Activated naive CD4-positive, alpha-beta T cell treated with anti-CD3 and anti-CD28 coated beads, Interleukin-2, amount 50 U/mL, for 24 hours (primary cell): ENCODE data around the gene MCC.

Source experiments
- H3K27ac Mint-ChIP-seq: one replicate; pipeline ENCODE4 v1.8.0; 2021; ENCODE audit warnings: mild to moderate bottlenecking, mixed read lengths
- H3K27me3 Mint-ChIP-seq: one replicate; pipeline ENCODE4 v1.8.0; 2021; ENCODE audit warnings: mixed read lengths
- H3K36me3 Mint-ChIP-seq: one replicate; pipeline ENCODE4 v1.8.0; 2021; ENCODE audit warnings: mixed read lengths
- H3K4me1 Mint-ChIP-seq: one replicate; pipeline ENCODE4 v1.8.0; 2021; ENCODE audit warnings: mixed read lengths
- H3K4me3 Mint-ChIP-seq: one replicate; pipeline ENCODE4 v1.8.0; 2021; ENCODE audit warnings: mild to moderate bottlenecking, mixed read lengths
- H3K9me3 Mint-ChIP-seq: one replicate; pipeline ENCODE4 v1.8.0; 2021; ENCODE audit warnings: mixed read lengths

MCC gene

GRCh38 chr5:113233606-113234005 lies 254.6 kb downstream of the MCC start:
- no peak overlapping the region for H3K4me3 Mint-ChIP-seq
- H3K9me3 Mint-ChIP-seq, result no peaks in the 10 kb centered on the region

GRCh38 chr5:113232667-113233066 lies 255.6 kb downstream of the MCC start:
- H3K4me3 Mint-ChIP-seq, result no peak overlapping the region

More at GRCh38 chr5:113233606-113234005, 254.6 kb downstream of the MCC start:
- Mint-ChIP-seq H3K4me1 (no peaks in the 10 kb centered on the region), H3K36me3 (no peaks in the 10 kb centered on the region), H3K27me3 (peaks cover 3% of the 10 kb centered on the region), H3K27ac (no peak overlapping the region)

DNA sequence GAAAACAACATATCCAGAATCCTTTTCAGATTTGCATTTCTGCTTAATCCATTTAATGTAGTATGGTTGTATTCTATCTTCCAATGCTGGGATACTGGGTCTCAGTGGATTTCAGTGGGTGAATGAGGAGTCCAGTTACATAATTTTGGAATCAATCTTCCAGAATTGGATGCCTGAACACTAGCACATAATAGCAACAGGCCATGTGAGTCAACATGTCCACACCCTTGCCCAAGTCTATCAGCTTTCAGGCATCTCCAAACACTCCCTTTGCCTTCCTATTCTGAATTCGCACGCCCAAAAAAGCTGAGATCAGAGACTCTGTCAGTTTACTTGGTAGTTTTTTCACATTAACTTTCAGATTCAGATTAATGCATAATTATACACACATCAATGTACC lies 256.0 kb downstream of the MCC start:
- no peaks in the 10 kb centered on the region for H3K4me1 Mint-ChIP-seq
- no peak overlapping the region for H3K27ac Mint-ChIP-seq
- peaks cover 1% of the 10 kb centered on the region for H3K27me3 Mint-ChIP-seq
- H3K9me3 Mint-ChIP-seq, result no peaks in the 10 kb centered on the region
- no peak overlapping the region for H3K4me3 Mint-ChIP-seq
- no peaks in the 10 kb centered on the region for H3K36me3 Mint-ChIP-seq

More at GRCh38 chr5:113232667-113233066, 255.6 kb downstream of the MCC start:
- Mint-ChIP-seq H3K27me3 (peaks cover 1% of the 10 kb centered on the region), H3K27ac (no peak overlapping the region), H3K36me3 (no peaks in the 10 kb centered on the region), H3K9me3 (no peaks in the 10 kb centered on the region), H3K4me1 (no peaks in the 10 kb centered on the region)

DNA sequence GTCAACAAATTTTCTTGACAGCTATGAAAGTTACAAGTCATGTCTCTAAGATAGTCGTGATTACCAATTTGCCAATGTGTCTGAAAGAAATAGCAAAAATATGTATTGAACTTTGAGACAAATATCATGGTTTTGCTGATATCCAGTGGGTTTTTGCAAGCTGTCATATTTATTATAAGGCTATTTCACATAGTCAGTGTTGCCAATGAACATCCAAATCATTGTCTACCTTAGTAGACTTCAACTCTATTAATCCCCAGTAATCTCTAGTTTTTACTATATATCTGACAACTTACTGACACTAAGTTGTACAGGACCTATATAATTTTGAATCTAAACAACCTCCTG lies 256.6 kb downstream of the MCC start:
- Mint-ChIP-seq H3K9me3 (no peaks in the 10 kb centered on the region), H3K27me3 (peaks cover 1% of the 10 kb centered on the region), H3K36me3 (no peaks in the 10 kb centered on the region), H3K27ac (no peak overlapping the region), H3K4me1 (no peaks in the 10 kb centered on the region), H3K4me3 (no peak overlapping the region)

GRCh38 chr5:113230711-113231652 lies 257.3 kb downstream of the MCC start:
- peaks cover 1% of the 10 kb centered on the region for H3K27me3 Mint-ChIP-seq
- H3K36me3 Mint-ChIP-seq, result no peaks in the 10 kb centered on the region
- H3K9me3 Mint-ChIP-seq, result no peaks in the 10 kb centered on the region

DNA sequence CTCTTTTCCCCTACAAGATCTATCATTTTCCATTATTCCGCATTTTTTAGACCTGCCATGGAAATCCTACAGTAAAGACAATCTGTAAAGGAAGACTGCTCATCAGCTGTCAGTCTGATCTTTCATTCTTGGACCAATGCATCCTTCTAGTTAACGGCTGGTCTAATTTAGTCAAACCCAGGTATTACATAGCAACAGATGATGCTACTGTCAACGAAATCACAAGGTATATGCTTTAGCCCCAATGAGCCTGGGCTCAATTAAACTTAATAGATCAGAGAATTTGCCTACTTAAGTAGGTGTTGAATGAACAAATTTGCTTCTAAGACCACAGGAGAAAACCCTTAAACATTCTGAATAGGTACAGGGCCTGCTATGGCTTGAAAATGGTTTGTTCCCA lies 260.5 kb downstream of the MCC start:
- H3K4me3 Mint-ChIP-seq, result no peak overlapping the region
- H3K4me1 Mint-ChIP-seq, result no peaks in the 10 kb centered on the region
- no peaks in the 10 kb centered on the region for H3K36me3 Mint-ChIP-seq
- H3K27me3 Mint-ChIP-seq, result peaks cover 1% of the 10 kb centered on the region
- H3K27ac Mint-ChIP-seq, result no peak overlapping the region
- H3K9me3 Mint-ChIP-seq, result no peaks in the 10 kb centered on the region

More at GRCh38 chr5:113230711-113231652, 257.3 kb downstream of the MCC start:
- no peaks in the 10 kb centered on the region for H3K4me1 Mint-ChIP-seq
- no peak overlapping the region for H3K4me3 Mint-ChIP-seq
- H3K27ac Mint-ChIP-seq, result no peak overlapping the region

DNA sequence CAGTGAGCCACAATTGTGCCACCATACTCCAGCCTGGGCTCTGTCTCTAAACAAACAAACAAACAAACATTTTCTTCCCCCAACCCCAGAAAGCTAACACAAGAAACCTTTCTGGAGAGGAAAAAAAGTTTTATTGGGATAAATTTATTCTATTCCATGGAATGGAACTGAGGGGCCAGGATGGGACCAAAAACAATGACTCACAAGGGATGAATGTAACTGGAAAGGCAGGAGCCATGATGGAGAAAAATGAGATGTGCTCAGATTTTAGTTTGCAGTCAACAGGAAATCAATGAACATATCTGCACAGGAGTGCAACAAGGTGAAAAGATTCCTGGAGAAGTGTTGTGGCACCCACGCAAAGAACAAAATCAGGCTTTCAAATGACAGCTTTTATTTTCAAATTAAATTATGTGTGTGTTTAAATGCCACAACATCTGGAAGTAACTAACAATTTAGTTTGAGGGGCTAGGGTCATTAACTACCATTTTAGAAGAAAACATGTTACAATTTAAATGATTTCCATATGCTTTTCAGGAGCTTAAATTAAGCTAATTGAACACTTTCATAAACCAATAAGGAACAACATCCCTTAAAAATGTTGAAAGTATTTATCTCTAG lies 262.0 kb downstream of the MCC start:
- peaks cover 1% of the 10 kb centered on the region for H3K27me3 Mint-ChIP-seq
- no peaks in the 10 kb centered on the region for H3K9me3 Mint-ChIP-seq
- no peak overlapping the region for H3K27ac Mint-ChIP-seq

GRCh38 chr5:113225259-113225658 lies 263.0 kb downstream of the MCC start:
- H3K27me3 Mint-ChIP-seq, result peaks cover 1% of the 10 kb centered on the region
- no peaks in the 10 kb centered on the region for H3K4me1 Mint-ChIP-seq
- no peak overlapping the region for H3K27ac Mint-ChIP-seq
- no peaks in the 10 kb centered on the region for H3K9me3 Mint-ChIP-seq
- H3K4me3 Mint-ChIP-seq, result no peak overlapping the region
- peaks cover 1% of the 10 kb centered on the region for H3K36me3 Mint-ChIP-seq

More for the DNA sequence above, 262.0 kb downstream of the MCC start:
- Mint-ChIP-seq H3K36me3 (peaks cover 1% of the 10 kb centered on the region), H3K4me3 (no peak overlapping the region), H3K4me1 (no peaks in the 10 kb centered on the region)

GRCh38 chr5:113224605-113225065 lies 263.6 kb downstream of the MCC start:
- Mint-ChIP-seq H3K27me3 (peaks cover 1% of the 10 kb centered on the region), H3K9me3 (no peaks in the 10 kb centered on the region), H3K27ac (no peak overlapping the region), H3K36me3 (peaks cover 1% of the 10 kb centered on the region), H3K4me1 (no peaks in the 10 kb centered on the region), H3K4me3 (no peak overlapping the region)

DNA sequence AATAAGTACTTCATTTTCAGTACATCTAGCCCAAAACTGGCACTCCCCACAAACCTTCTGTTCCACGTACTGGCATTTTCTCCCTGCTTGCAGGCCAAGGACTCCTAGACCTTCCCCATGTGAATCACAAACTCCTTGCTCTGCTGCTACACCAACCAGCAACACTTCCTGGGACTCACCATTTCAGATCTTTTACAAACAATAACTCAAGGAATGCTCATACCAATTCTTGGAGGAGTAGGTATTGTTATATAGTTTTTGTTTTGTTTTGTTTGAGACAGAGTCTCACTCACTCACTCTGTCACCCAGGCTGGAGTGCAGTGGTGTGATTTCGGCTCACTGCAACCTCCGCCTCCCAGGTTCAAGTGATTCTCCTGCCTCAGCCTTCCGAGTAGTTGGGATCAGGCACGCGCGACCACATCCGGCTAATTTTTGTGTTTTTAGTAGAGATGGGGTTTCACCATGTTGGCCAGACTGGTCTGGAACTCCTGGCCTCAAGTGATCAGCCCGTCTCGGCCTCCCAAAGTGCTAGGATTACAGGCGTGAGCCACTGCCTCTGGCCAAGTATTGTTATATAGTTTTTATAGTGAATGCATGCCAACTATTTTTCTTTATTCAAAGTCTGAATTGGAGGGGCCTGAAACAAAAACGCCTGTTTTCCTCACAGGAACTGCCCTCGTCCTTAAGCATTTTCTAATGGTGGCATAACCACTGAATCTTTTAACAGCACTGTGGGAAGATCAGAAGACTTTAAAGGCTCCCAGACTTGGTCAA lies 264.2 kb downstream of the MCC start:
- H3K27me3 Mint-ChIP-seq, result no peaks in the 10 kb centered on the region
- H3K36me3 Mint-ChIP-seq, result peaks cover 1% of the 10 kb centered on the region
- H3K4me3 Mint-ChIP-seq, result no peak overlapping the region
- no peaks in the 10 kb centered on the region for H3K4me1 Mint-ChIP-seq
- no peaks in the 10 kb centered on the region for H3K9me3 Mint-ChIP-seq
- no peak overlapping the region for H3K27ac Mint-ChIP-seq

GRCh38 chr5:113223315-113223714 lies 264.9 kb downstream of the MCC start:
- H3K4me3 Mint-ChIP-seq, result no peak overlapping the region

DNA sequence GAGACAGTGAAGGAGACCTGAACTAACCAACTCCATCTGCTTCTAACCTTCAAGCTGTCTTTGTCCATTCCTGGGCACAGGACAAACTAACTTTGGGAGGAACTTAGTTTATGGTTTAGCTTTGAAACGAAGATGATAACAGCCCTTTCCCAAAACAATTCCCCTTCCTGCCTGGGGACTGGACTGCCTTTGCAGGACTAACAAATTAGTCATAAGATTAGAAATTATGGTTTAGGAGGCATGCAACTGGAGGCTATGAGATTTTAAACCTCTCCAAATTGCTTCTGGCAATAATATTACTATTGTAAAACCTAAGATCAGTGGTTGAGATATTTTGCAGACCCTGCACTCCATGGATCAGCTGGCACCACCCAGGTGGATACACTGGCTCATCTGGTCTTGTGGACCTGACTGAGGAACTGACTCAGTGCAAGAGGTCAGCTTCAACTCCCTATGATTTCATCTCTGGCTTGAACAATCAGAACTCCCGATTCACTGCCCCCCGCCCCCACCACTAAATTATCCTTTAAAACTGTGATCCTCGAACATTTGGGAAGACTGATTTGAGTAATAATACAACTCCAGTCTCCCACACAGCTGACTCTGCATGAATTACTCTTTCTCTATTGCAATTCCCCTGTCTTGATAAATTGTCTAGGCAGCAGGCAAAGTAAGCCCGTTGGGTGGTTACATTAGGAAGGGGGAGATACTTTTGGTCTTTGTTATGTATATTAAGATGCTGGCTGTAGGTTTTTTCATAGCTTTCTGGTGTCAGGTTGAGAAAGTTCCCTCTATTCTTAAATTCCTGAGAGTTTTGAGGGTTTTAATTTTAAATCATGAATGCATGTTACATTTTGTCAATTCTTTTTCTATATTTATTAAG lies 266.7 kb downstream of the MCC start:
- Mint-ChIP-seq H3K4me3 (no peak overlapping the region), H3K36me3 (peaks cover 1% of the 10 kb centered on the region), H3K27ac (no peak overlapping the region), H3K9me3 (no peaks in the 10 kb centered on the region), H3K27me3 (no peaks in the 10 kb centered on the region), H3K4me1 (no peaks in the 10 kb centered on the region)

More at GRCh38 chr5:113223315-113223714, 264.9 kb downstream of the MCC start:
- Mint-ChIP-seq H3K36me3 (peaks cover 1% of the 10 kb centered on the region), H3K27ac (no peak overlapping the region), H3K4me1 (no peaks in the 10 kb centered on the region), H3K27me3 (no peaks in the 10 kb centered on the region), H3K9me3 (no peaks in the 10 kb centered on the region)

GRCh38 chr5:113219695-113220094 lies 268.6 kb downstream of the MCC start:
- H3K27ac Mint-ChIP-seq, result no peak overlapping the region
- no peaks in the 10 kb centered on the region for H3K9me3 Mint-ChIP-seq
- H3K4me1 Mint-ChIP-seq, result no peaks in the 10 kb centered on the region
- peaks cover 1% of the 10 kb centered on the region for H3K36me3 Mint-ChIP-seq
- no peak overlapping the region for H3K4me3 Mint-ChIP-seq
- no peaks in the 10 kb centered on the region for H3K27me3 Mint-ChIP-seq

- Mint-ChIP-seq H3K27me3 (no peaks in the 10 kb centered on the region), H3K9me3 (no peaks in the 10 kb centered on the region), H3K4me1 (no peaks in the 10 kb centered on the region), H3K36me3 (peaks cover 1% of the 10 kb centered on the region), H3K4me3 (no peak overlapping the region), H3K27ac (no peak overlapping the region)
These were observed 269.2 kb downstream of the MCC start for GRCh38 chr5:113218906-113219517.
